Caco-2 (cell line): ENCODE results near the gene PEX5L. TPM values are rescaled to one million over a fixed set of nuclear protein-coding genes. Genes with fewer than 3 reads are reported as not detected.

Experiments
- BruUV-seq: library from RNA; stranded (reverse); fragments of 400-500 nt; replicated peaks from 2 replicates; lab custom pipeline; 2021; lab: Mats Ljungman, UMichigan
- CTCF ChIA-PET: fragments of 300-600 bp; sonication (Branson Sonifier 250); formaldehyde crosslinking; loops from one replicate; lab custom pipeline; 2022; ENCODE audit warnings: antibody characterized with exemption; lab: Charles Lee
- POLR2A ChIA-PET: fragments of 300-600 bp; sonication (Branson Sonifier 250); formaldehyde crosslinking; loops from one replicate; lab custom pipeline; 2022; ENCODE audit warnings: antibody characterized with exemption; lab: Charles Lee
- DNase-seq, 2 experiments: peaks; one replicate each; pipeline versions ENCODE4 v3.0.0 to v3.0.0-alpha.2; 2020 to 2022
- H3K27me3 ChIP-seq: replicated peaks from 2 replicates; pipeline ENCODE4 v1.6.0; 2011; ENCODE audit warnings: low read length; ENCODE audit not compliant: control insufficient read depth, insufficient read depth
- H3K36me3 ChIP-seq: 2 replicates; pipeline ENCODE4 v1.5.1; 2011; ENCODE audit warnings: low read length; ENCODE audit not compliant: control insufficient read depth, insufficient read depth
- H3K4me1 ChIP-seq: fragments of 250-450 bp; sonication (Bioruptor Pico); 2 replicates; pipeline ENCODE4 v1.5.1; 2020; ENCODE audit warnings: mild to moderate bottlenecking
- H3K4me3 ChIP-seq: 2 replicates; pipeline ENCODE4 v1.5.1; 2011; ENCODE audit warnings: low read depth, mild to moderate bottlenecking, control low read depth, low read length
- H3K9me3 ChIP-seq: fragments of 250-450 bp; sonication (Bioruptor Pico); 2 replicates; pipeline ENCODE4 v1.5.1; 2020; ENCODE audit warnings: mild to moderate bottlenecking, moderate library complexity
- H3K27ac Mint-ChIP-seq: one replicate; pipeline ENCODE4 v1.8.0; 2022; ENCODE audit warnings: mixed read lengths; ENCODE audit not compliant: unreplicated experiment
- H3K27me3 Mint-ChIP-seq: one replicate; pipeline ENCODE4 v1.8.0; 2022; ENCODE audit warnings: mixed read lengths; ENCODE audit not compliant: insufficient read depth, unreplicated experiment
- H3K36me3 Mint-ChIP-seq: one replicate; pipeline ENCODE4 v1.8.0; 2022; ENCODE audit warnings: mild to moderate bottlenecking, mixed read lengths; ENCODE audit not compliant: insufficient read depth, unreplicated experiment
- H3K4me1 Mint-ChIP-seq: one replicate; pipeline ENCODE4 v1.8.0; 2022; ENCODE audit warnings: low read depth, mixed read lengths; ENCODE audit not compliant: unreplicated experiment
- H3K4me3 Mint-ChIP-seq: one replicate; pipeline ENCODE4 v1.8.0; 2022; ENCODE audit warnings: mild to moderate bottlenecking, moderate library complexity, mixed read lengths; ENCODE audit not compliant: unreplicated experiment
- H3K9me3 Mint-ChIP-seq: one replicate; pipeline ENCODE4 v1.8.0; 2022; ENCODE audit warnings: mixed read lengths; ENCODE audit not compliant: unreplicated experiment
- CTCF ChIP-seq, 2 experiments: fragments of 200-600 bp in 1 of 2; IDR thresholded peaks; 1 replicate in 1 of 2; 2 replicates in 1 of 2; pipeline versions ENCODE4 v1.5.1 to v1.8.0; 2011 to 2022; ENCODE audit warnings: antibody characterized with exemption in 1 of 2, control low read depth in 1 of 2, inconsistent platforms in 1 of 2, low read depth in 1 of 2, low read length in 1 of 2, mild to moderate bottlenecking in 1 of 2, moderate library complexity in 1 of 2; ENCODE audit not compliant: insufficient read depth in 1 of 2, severe bottlenecking in 1 of 2, unreplicated experiment in 1 of 2
- intact Hi-C: fragments of 100-400 bp; cut with micrococcal nuclease; formaldehyde crosslinking; loops from one replicate; pipeline ENCODE4 v1.10.0; 2022; ENCODE audit not compliant: unreplicated experiment
- total RNA-seq: library from RNA; stranded (reverse); gene quantifications from 2 replicates; pipeline ENCODE4 v1.2.3, GENCODE V29; 2022

PEX5L gene
- total RNA-seq, 1 experiment from 2014 or later = not detected

- BruUV-seq = no TSS peak
Measured at GRCh38 chr3:179853176-179853575, 183.6 kb downstream of the PEX5L start.

GRCh38 chr3:179852142-179852905, 184.4 kb downstream of the PEX5L start:
- Mint-ChIP-seq H3K27ac (no peak overlapping the region), H3K9me3 (peaks cover 9% of the 10 kb centered on the region), H3K36me3 (no peaks in the 10 kb centered on the region), H3K27me3 (peaks cover 7% of the 10 kb centered on the region), H3K4me3 (no peak overlapping the region), H3K4me1 (no peaks in the 10 kb centered on the region)
- Histone ChIP-seq H3K4me1 (no peaks in the 10 kb centered on the region), H3K36me3 (no peaks in the 10 kb centered on the region), H3K27me3 (no peaks in the 10 kb centered on the region), H3K9me3 (no peaks in the 10 kb centered on the region; the same call in 1 of the 2 replicates), H3K4me3 (no peak overlapping the region)
- DNase-seq = peak in 1 of 2 experiments; percentile 7
- CTCF ChIA-PET = interaction anchor here (1.1 to 1.2 kb wide), 2 partner anchors 41 to 84 kb away, joined by 4 to 9 read pairs; no protein-coding TSS in a partner anchor
- intact Hi-C loops = loop anchor here (1.0 to 2.0 kb wide), 2 partner anchors 42 to 84 kb away; no protein-coding TSS in a partner anchor
- POLR2A ChIA-PET = no interaction called here
- peak in 1 of 2 experiments; percentile 33 for TF ChIP-seq CTCF (IDR thresholded peaks at IDR 0.05; ENCODE audit: insufficient read depth in 1 of 2, low read depth in 1 of 2, low read length in 1 of 2, severe bottlenecking in 1 of 2, unreplicated experiment in 1 of 2)
- BruUV-seq = no TSS peak

More at GRCh38 chr3:179853176-179853575, 183.6 kb downstream of the PEX5L start:
- no peak for TF ChIP-seq CTCF (IDR thresholded peaks at IDR 0.05; ENCODE audit: insufficient read depth in 1 of 2, low read depth in 1 of 2, low read length in 1 of 2, severe bottlenecking in 1 of 2, unreplicated experiment in 1 of 2)
- ChIA-PET CTCF (no interaction called here), POLR2A (no interaction called here)
- Mint-ChIP-seq H3K27ac (no peak overlapping the region), H3K4me3 (no peak overlapping the region), H3K4me1 (no peaks in the 10 kb centered on the region), H3K27me3 (peaks cover 7% of the 10 kb centered on the region), H3K36me3 (no peaks in the 10 kb centered on the region), H3K9me3 (peaks cover 9% of the 10 kb centered on the region)
- intact Hi-C loops = loop anchor here (2.0 kb wide), 1 partner anchor 42 kb away; no protein-coding TSS in a partner anchor
- Histone ChIP-seq H3K27me3 (no peaks in the 10 kb centered on the region), H3K36me3 (no peaks in the 10 kb centered on the region), H3K9me3 (no peaks in the 10 kb centered on the region; the same call in 1 of the 2 replicates), H3K4me3 (no peak overlapping the region), H3K4me1 (no peaks in the 10 kb centered on the region)
- DNase-seq = no peak

- H3K9me3 Mint-ChIP-seq = no peaks in the 10 kb centered on the region
- H3K27me3 Mint-ChIP-seq = peaks cover 7% of the 10 kb centered on the region
- Histone ChIP-seq H3K36me3 (no peaks in the 10 kb centered on the region), H3K4me1 (no peaks in the 10 kb centered on the region), H3K9me3 (no peaks in the 10 kb centered on the region), H3K4me3 (no peak overlapping the region), H3K27me3 (no peaks in the 10 kb centered on the region)
- H3K4me1 Mint-ChIP-seq = no peaks in the 10 kb centered on the region
- no peaks in the 10 kb centered on the region for H3K36me3 Mint-ChIP-seq
- no peak for DNase-seq
- no peak overlapping the region for H3K27ac Mint-ChIP-seq
- ChIA-PET POLR2A (no interaction called here), CTCF (no interaction called here)
- TF ChIP-seq CTCF (IDR thresholded peaks at IDR 0.05; ENCODE audit: insufficient read depth in 1 of 2, low read depth in 1 of 2, low read length in 1 of 2, severe bottlenecking in 1 of 2, unreplicated experiment in 1 of 2) = no peak
- BruUV-seq = no TSS peak
- H3K4me3 Mint-ChIP-seq = no peak overlapping the region
- intact Hi-C loops = no loop called here
Measured at GRCh38 chr3:179848711-179849110, 188.0 kb downstream of the PEX5L start.
